Embryonic facial prominence (tissue), 1 donor: ENCODE measurements around the gene EIF4G3.
"Not testable (repeated sequence)": the region's sequence is repeated elsewhere in the genome, so short reads cannot be mapped to it uniquely, and the experiment has no call there.

ENCODE experiments used
- DNase-seq: peaks from one replicate; pipeline ENCODE4 v3.0.0-alpha.2; 2016; ENCODE audit errors: extremely low spot score

The EIF4G3 gene

DNA sequence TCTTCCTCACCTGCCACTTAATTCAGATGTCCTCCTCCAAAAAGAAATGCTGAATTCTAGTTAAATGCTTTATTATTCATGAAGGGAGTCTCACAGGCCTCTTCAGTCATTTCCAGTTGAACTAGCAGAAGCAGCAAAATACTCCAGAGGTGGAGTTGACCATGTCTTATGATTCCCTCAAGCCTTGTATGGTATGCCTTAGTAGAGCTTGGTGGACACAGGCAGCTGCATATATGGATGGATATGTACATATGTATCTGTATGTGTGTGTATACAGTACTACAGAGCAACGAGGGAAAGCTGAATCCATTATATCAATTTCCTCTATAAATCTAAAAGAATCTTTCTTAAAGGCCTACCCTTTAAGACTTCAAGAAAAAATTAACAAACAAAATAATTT, 306.0 kb downstream of the EIF4G3 start:
- no peak for DNase-seq

DNA sequence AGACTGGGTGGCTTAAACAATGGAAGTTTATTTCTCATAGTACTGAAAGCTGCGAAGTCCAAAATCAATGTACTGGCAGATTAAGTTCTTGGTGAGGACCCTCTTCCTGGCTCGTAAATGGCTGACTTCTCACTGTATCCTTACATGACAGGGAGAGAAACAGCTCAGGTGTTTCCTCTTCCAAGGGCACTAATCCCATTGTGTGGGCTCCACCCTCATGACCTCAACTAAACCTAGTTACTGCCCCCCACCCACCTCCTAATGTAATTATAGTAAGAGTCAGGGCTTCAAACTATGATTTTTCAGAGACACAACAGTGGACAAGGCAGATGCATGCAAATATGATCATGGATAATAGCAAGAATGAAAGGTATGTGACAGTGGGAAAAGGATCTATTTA, 308.4 kb downstream of the EIF4G3 start:
- no peak for DNase-seq

DNA sequence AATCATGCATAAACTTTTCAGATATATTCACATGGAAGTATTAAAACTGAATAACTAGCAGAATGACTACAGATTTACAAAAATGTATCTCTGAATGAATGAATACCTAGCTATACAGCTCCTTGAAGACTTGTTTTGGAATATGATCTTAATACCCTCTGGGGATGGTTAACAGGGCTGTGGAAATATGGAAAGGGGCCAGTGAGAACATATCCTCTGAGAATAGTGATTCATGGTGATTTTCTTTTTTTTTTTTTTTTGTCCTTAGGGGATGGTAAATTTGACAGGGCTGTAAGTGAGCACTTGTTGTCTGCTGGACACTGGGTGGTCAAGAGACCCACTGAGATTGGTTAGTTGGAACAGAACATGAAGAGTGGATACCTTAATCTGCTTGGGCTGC, 308.9 kb downstream of the EIF4G3 start:
- no peak for DNase-seq

DNA sequence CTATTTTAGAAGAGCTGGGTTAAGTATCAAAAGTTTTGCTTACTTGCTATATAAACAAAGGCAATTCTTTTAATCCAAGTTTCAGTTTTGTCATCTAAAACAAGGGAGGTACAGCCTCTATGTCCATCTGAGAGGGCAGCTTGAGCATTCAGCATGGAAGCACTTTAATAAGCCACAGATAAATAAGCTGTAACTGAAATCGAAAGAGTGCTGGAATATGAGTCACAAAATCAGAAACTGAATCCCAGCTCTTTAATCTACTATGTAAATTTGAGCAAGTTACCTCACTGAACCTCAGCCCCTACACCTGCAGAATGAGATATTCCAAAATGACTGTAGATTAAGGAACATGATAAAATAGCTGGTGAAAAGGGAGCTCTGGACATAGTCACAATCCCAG, 309.6 kb downstream of the EIF4G3 start:
- no peak for DNase-seq

DNA sequence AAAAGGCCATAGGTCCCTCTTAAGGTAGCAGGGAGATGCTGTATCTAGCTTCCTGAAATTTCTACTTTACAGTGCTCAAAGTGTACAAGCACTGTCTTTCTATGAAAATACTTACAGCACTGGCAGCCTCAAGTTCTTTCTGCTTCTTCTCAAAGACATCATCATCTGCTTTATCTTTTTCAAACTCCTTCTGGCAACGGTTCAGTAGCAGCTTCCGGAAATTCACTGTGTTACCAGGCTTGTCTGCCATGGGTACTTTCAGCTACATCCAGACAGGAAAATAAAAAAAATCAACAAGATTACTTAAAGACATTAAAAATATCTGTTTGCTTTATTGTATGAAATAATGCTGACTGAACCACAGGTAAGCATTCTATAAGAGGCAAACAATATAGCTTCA, 311.7 kb downstream of the EIF4G3 start:
- no peak for DNase-seq

DNA sequence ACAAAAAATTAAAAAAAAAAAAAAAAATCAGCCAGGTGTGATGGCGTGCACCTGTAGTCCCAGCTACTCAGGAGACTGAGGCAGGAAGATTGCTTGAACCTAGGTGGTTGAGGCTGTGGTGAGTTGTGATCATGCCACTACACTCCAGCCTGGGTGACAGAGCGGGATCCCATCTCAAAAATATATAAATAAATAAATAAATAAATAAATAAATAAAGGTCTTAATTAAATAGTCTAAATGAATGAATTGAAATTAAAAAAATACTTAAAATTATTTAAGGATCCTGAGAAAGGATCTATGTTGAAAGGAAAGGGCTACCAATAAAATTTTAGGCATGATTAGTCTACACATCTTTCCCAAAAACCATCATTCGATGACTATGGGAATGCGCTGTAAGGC, 322.2 kb downstream of the EIF4G3 start:
- DNase-seq, result no peak

DNA sequence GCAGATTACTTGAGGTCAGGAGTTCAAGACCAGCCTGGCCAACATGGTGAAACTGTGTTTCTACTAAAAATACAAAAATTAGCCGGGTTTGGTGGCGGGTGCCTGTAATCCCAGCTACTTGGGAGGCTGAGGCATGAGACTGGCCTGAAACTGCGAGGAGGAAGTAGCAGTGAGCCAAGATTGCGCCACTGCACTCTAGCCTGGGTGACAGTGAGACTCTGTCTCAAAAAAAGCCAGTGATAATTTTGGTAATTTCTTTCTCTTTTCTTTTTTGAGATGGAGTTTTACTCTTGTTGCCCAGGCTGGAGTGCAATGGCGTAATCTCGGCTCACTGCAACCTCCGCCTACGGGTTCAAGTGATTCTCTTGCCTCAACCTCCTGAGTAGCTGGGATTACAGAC, 324.9 kb downstream of the EIF4G3 start:
- DNase-seq, result not testable (repeated sequence)

DNA sequence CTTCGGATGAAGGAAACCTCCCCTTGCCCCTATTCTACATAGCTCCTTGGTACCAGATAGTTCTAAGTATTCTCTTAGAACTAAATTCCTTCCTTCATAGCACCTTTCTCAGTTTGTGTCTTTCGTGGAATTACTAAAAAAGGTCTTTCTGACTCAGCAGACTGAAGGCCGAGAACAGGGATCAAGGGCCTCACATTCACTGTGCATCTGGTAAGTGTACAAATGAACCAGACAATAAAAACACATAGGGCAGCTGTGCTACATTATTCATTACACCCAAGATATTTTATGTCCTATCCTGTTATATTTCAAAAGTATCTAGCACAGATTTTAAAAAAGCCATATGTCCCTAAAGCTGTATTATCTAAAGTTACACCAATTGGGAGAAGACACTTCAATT, 326.7 kb downstream of the EIF4G3 start:
- DNase-seq, result no peak

DNA sequence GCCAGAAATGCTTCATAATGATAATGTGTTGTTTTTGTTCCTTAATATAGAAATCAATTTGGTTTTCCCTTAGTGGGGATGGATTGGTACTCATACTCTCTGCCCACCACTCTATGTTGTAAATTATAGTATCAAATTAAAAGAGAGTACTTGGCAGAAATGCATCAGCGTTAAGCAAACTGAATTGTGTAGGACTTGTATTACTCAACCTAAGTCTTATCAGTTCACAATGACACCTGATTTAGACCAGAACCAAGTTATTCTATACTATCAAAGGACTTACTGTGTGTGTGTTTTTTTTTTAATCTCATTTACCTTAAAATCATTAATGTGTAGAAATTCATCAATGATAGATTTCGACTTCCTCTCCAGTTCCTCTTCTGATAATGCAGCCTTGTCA, 327.6 kb downstream of the EIF4G3 start:
- DNase-seq, result no peak

DNA sequence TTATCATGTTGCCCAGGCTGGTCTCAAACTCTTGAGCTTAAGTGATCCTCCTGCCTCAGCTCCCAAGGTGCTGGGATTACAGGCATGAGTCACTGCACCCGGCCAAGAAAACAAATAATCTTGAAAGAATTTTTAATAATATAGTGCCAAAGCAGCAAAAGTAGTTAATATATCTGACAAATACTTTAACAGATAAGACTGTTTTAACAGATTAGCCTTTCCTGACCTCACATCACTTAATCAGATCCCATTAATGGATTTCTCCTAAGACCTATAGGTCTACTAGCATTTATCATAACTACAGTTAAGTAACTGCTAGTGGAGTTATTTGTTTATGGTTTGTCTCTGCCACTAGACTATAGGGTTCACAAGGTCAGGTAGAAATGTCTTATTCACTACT, 328.5 kb downstream of the EIF4G3 start:
- DNase-seq, result no peak

DNA sequence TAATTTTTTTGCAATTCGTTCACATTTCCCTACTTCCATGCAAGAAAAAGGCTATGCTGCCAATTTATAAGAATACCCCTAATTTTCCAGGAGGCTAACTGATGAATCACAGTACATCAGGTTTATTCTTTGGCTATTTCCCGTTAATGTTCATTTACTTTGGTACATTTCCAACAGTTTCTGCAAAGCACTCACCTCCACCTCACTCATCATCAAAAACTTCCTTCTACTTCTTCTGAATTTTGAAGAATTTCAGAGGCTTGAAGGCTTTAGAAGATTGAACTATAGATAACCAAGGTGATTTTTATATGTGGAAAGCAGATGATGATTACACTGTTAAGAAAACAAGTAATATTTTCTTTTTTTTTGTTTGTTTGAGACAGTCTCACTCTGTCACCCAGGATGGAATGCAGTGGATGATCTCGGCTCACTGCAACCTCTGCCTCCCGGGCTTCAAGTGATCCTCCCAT, 329.1 kb downstream of the EIF4G3 start:
- DNase-seq, result no peak

DNA sequence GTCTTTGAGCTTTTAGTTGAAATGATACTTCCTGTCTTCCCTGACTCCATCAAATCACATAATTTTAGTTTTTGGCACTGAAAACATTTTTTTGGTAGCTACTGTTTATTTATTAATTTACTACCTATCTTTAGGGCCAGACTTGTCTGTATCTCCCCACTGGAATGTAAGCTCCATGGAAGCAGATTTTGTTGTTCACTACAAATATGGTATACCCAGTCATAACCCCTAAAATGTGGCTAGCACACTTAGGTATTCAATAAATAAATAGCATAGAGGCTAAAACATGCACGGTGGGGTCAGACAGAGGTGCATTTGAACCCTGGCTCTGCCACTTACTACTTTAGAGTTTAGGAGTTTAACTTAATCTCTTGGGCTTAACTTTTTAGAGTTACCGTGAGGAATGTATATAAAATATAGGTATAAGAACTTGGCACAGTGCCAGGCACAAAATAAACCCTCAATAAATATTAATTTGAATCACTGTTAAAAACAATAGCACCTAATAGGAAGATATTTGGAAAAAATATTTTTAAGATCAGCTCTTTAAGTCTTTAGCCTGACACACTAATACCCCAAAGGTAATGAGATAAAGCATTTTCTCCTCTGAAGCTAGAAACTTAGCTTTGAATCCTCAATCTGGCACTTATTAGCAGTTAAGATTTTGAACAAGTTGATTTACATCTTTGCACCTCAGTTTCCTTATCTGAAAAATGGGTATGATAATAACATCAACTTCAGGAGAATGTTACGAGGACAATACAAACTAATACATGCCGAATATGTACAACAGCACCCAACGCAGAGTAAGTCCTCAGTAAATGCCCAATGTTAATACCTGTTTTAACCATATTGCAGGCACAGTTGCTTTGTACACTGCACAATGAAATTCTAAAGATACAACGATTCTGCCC, 330.0 kb downstream of the EIF4G3 start:
- no peak for DNase-seq

DNA sequence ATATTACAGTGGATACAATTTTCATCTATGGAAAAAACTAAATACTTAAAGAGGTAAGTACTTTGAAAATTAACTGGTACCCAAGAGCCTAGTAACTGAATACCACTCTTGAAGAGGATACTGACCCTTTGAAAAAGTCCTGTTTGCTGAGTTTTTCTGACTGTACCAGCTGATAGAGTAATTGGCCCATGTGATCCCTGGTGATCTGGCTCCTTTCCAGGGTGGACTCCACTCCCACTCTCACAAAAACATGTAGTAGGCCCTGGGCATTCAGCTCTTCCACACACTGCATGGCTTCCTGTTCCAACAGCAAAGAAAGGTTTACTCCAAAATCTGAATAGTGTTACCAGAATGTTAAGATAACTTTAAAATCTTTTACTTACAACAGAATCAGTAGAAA, 336.0 kb downstream of the EIF4G3 start:
- no peak for DNase-seq

DNA sequence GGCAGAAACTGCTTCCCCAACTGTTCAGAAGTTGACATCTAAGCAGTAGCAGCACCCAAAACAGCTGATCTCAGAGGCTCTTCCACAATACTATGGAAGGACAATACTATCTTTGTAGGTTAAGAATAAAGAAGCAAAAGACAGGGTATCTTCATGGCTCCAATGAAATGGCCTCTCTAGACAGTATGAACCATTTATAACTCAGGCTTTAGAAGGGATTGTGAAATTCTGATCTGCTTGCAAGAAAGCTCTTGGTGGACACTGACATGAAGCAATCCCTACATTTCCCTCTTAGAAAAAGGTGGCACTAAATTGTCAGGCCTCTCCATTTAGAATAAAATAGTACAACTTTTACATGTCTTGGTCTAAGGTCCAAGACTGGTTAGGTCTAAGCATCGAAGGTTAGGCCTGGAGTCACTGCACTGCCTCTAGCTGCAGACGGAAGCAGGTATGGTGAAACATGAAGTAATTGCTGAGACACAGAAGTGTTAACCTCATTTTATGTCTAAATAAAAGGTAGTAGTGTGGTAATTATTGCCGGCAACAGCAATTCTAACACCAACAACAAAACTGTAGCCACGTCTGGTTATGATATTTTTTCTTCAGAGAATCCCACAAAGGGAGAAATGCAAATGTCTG, 339.0 kb downstream of the EIF4G3 start:
- DNase-seq, result no peak

DNA sequence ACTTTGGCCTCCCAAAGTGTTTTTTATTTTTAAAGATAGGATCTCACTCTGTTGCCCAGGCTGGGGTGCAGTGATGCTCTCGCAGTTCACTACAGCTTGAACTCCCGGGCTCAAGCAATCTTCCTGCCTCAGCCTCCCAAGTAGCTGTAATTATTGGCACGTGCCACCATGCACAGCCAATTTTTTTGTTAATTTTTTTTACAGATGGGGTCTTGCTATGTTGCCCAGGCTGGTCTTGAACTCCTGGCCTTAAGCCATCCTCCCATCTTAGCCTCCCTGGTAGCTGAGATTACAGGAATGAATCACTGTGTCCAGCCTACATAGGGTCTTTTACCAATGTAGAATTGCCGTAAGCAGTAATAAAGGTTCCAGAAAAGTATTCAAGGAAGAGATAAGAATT, 340.5 kb downstream of the EIF4G3 start:
- no peak for DNase-seq

DNA sequence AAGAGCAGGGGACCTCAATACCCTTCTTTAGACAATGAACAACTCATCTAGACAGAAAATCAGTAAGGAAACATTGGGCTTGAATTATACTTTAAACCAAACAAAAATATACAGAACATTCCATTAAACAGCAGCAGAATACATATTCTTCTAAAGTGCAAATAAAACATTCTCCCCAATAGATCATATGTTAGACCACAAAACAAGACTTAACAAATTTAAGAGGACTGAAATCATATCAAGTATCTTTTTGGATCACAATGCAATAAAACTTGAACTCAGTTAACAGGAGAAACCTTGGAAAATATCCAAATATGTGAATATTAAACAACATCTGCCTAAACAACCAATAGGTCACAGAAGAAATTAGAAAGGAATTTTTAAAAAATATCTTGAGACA, 341.9 kb downstream of the EIF4G3 start:
- DNase-seq, result no peak

DNA sequence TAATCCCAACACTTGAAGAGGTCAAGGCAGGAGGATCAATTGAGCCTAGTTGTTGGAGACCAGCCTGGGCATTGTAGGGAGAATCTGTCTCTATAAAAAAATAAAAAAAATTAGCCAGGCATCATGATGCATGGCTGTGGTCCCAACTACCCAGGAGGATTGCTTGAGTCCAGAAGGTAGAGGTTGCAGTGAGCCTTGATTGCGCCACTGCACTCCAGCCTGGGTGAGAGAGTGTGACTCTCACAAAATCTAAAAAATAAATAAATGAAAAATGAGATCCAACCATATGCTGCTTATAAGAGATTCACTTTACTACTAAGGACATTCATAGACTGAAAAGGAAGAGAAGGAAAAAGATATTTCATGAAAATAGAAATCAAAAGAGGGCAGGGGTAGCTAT, 342.5 kb downstream of the EIF4G3 start:
- no peak for DNase-seq

DNA sequence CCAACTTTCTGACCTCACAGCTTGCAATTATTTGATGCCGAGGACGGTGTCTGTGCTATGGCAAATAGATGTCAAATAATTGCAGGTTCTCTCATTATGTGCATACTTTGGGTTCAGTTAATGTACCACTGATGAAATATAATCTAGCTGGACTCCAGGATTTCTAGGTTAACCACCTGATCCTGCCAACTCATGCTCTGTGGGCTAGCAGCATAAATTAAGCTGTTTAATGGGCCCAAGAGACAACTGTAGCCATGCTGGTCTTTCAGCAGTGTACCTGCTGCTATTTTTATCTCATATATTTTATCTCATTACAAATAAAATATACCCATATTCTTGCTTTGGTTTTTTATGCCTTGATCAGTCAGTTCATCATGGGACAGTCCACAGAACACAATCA, 346.3 kb downstream of the EIF4G3 start:
- DNase-seq, result no peak

DNA sequence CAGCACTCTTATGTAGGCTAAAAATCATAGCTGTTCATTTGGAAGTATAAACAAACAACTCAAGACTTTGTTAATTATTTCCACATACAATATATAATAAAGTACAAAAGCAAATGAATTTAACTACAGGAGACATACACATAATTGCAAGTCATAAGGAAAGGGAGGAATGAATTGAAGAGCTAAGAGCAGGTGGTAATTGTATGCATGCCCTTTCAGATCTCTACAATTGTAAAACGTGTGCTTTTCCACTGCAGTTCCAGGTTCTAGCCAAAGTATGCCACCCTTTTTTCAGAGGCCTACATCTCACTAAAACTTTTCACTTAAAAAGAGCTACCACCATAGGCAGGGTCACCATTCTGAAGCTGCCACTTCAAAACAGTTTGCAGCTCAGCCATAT, 346.8 kb downstream of the EIF4G3 start:
- no peak for DNase-seq

DNA sequence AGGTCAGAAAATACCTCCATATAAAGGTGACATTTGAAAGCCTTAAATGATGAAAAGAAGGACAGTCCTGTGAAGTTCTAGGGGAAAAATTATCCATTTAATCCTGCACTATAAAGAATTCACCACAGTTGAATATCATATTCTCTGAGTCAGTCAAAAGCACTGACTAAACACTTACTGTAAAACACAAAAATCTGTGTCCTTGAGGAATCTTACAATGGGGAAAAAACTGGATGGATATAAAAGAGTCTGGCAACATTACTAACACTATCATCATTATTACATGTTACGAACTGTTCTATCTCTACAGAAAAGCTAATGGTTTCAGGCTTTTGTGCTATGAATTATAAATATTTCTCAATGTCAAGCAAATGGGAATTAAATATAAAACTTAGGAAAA, 347.2 kb downstream of the EIF4G3 start:
- no peak for DNase-seq

DNA sequence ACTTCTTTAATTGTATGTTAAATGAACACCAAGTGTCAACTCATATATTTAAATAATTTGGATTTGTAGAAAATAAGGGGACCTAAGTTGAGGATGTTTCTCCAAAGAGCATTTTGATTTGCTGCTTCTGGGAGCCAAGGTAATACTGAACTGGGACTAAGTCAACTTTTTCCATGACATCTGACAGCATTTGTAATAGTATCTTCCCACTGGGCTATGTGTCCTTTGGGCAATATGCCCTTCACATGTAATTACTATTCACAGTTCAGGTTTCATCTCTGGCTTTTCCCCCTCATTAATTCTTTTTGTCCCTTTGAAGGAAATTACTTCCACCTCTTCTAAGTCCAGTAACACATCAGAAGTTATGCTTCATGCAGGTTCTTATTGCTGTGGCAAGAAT, 352.9 kb downstream of the EIF4G3 start:
- DNase-seq, result no peak

DNA sequence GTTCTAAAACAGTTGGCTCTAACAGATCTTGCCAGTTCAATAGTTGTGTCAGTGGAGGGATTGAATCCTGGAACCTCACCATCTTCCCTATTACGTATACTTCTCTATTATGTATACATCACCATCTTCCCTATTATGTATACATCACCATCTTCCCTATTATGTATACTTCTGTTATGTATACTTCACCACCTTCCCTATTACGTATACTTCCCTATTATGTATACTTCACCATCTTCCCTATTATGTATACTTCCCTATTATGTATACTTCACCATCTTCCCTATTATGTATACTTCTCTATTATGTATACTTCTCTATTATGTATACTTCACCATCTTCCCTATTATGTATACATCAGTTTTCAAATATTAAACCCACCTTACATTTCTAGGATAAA, 355.2 kb downstream of the EIF4G3 start:
- DNase-seq, result no peak

DNA sequence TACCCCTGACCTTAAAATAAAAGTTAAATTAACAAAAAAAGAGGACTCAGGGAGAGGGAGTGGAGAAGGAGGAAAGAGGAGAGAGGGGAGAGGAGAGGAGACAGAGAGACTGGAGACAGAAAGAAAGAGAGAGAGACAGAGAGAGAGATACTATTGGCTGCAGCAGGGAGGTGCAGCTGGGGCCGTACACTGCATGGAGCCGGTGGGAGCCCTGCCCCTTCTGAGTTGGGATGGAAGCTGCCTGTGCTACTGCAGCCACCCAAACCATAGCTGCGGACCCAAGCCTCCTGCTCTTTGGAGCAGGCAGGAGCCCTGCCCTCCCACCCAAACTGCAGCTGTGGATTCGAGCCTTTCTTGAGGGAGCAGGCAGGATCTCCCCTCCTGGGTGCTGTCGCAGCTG, 356.9 kb downstream of the EIF4G3 start:
- DNase-seq, result no peak

DNA sequence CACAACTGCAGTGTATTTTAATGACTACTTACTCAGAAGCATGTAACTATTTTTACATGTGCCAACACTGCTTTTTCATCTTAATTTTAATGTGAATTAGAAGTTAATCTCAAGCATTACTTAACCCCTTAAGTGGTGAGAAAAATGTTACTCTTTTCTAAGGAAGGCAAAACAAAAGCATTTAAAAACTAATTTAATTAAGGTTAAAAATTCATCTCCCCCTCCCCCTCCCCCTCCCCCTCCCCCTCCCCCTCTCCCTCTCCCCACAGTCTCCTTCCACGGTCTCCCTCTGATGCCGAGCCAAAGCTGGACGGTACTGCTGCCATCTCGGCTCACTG, 362.2 kb downstream of the EIF4G3 start:
- DNase-seq, result no peak
